ENCODE results near the gene ISYNA1.

- TF ChIP-seq POLR2A (IDR thresholded peaks at IDR 0.05) (no peak), CTCF (IDR thresholded peaks at IDR 0.05 in 4 of 5, conservative IDR thresholded peaks at IDR 0.05 in 1 of 5) (no peak)
Observed at GRCh38 chr19:18433015-18433691, 4.8 kb downstream of the ISYNA1 start.
